ENCODE data around the gene ZNF584. TPM values are rescaled to one million over a fixed set of nuclear protein-coding genes. Genes with fewer than 3 reads are reported as not detected.

ZNF584 gene
- total and polyA plus RNA-seq, 2 experiments from 2014 or later, result 15.6 to 16.0 TPM

GRCh38 chr19:58379246-58379645, 29.2 kb upstream of the ZNF584 start:
- TF ChIP-seq CTCF (IDR thresholded peaks at IDR 0.05; ENCODE audit: low read depth, low read length), result no peak
- no peaks in the 10 kb centered on the region for H3K9me3 ChIP-seq (ENCODE audit: low read depth)
- no peak for DNase-seq (ENCODE audit: low read depth in 1 of 2, low spot score in 1 of 2)
- H3K27me3 ChIP-seq, result no peaks in the 10 kb centered on the region
- H3K27ac ChIP-seq, result no peak overlapping the region
- no peaks in the 10 kb centered on the region for H3K36me3 ChIP-seq
- H3K4me1 ChIP-seq (ENCODE audit: low read depth), result peaks cover 4% of the 10 kb centered on the region
- no peak overlapping the region for H3K4me3 ChIP-seq

GRCh38 chr19:58380037-58380661, 28.3 kb upstream of the ZNF584 start:
- no peaks in the 10 kb centered on the region for H3K36me3 ChIP-seq
- H3K27me3 ChIP-seq, result no peaks in the 10 kb centered on the region
- H3K4me3 ChIP-seq, result peak overlapping the region; percentile 50
- H3K4me1 ChIP-seq (ENCODE audit: low read depth), result peaks cover 4% of the 10 kb centered on the region
- no peak for DNase-seq (ENCODE audit: low read depth in 1 of 2, low spot score in 1 of 2)
- H3K27ac ChIP-seq, result peak overlapping the region; percentile 77
- no peak for TF ChIP-seq CTCF (IDR thresholded peaks at IDR 0.05; ENCODE audit: low read depth, low read length)
- H3K9me3 ChIP-seq (ENCODE audit: low read depth), result no peaks in the 10 kb centered on the region

GRCh38 chr19:58380662-58381459, 27.6 kb upstream of the ZNF584 start, which contains the start of gene ZNF837:
ZNF837 (minus strand) TSS chr19:58381030; CDS start chr19:58369332, 11,698 bp downstream.
- peak; percentile 100 for DNase-seq (ENCODE audit: low read depth in 1 of 2, low spot score in 1 of 2)
- Histone ChIP-seq H3K4me3 (peak within 1 kb of the TSS; percentile 50), H3K4me1 (ENCODE audit: low read depth) (peaks cover 10% of the 10 kb centered on the region), H3K27me3 (no peaks in the 10 kb centered on the region), H3K27ac (peak within 1 kb of the TSS; percentile 77), H3K9me3 (ENCODE audit: low read depth) (no peaks in the 10 kb centered on the region), H3K36me3 (no peaks in the 10 kb centered on the region)
- no peak for TF ChIP-seq CTCF (IDR thresholded peaks at IDR 0.05; ENCODE audit: low read depth, low read length)

GRCh38 chr19:58381460-58382212, 26.8 kb upstream of the ZNF584 start:
- Histone ChIP-seq H3K27ac (peak overlapping the region; percentile 50), H3K27me3 (no peaks in the 10 kb centered on the region), H3K4me1 (ENCODE audit: low read depth) (peaks cover 12% of the 10 kb centered on the region), H3K4me3 (peak overlapping the region; percentile 50), H3K36me3 (no peaks in the 10 kb centered on the region), H3K9me3 (ENCODE audit: low read depth) (no peaks in the 10 kb centered on the region)
- TF ChIP-seq CTCF (IDR thresholded peaks at IDR 0.05; ENCODE audit: low read depth, low read length), result no peak
- DNase-seq (ENCODE audit: low read depth in 1 of 2, low spot score in 1 of 2), result no peak

GRCh38 chr19:58382997-58383603, 25.3 kb upstream of the ZNF584 start:
- Histone ChIP-seq H3K27me3 (no peaks in the 10 kb centered on the region), H3K4me1 (ENCODE audit: low read depth) (peaks cover 16% of the 10 kb centered on the region), H3K9me3 (ENCODE audit: low read depth) (no peaks in the 10 kb centered on the region), H3K36me3 (no peaks in the 10 kb centered on the region), H3K4me3 (no peak overlapping the region), H3K27ac (no peak overlapping the region)
- no peak for TF ChIP-seq CTCF (IDR thresholded peaks at IDR 0.05; ENCODE audit: low read depth, low read length)
- no peak for DNase-seq (ENCODE audit: low read depth in 1 of 2, low spot score in 1 of 2)

All from cardiac muscle cell (in vitro differentiated cells and primary cell).